ENCODE results near the gene MAGEA6.
"Not testable (repeated sequence)": the region's sequence is repeated elsewhere in the genome, so short reads cannot be mapped to it uniquely, and the experiment has no call there.

The MAGEA6 gene

GRCh38 chrX:152734143-152734858 is 35.2 kb downstream of the MAGEA6 start:
- DNase-seq (ENCODE audit: low read depth in 2 of 2): not testable (repeated sequence)

GRCh38 chrX:152733261-152733975 is 36.1 kb downstream of the MAGEA6 start, which contains the start of the genes CSAG1 and MAGEA12:
Gene CSAG1 (minus strand): TSS chrX:152733721. CDS start chrX:152732460, 1,261 bp downstream.
Gene MAGEA12 (plus strand): TSS chrX:152733757. CDS start chrX:152736162, 2,405 bp downstream.
- DNase-seq (ENCODE audit: low read depth in 2 of 2): no peak

- DNase-seq (ENCODE audit: low read depth in 2 of 2): no peak
Observed at GRCh38 chrX:152725409-152725808, 44.1 kb downstream of the MAGEA6 start.

All from stimulated activated CD4-positive, alpha-beta T cell treated with anti-CD3 and anti-CD28 coated beads, Interleukin-15, amount 100 ng/mL, for 48 hours (primary cell).